Measurements from ENCODE around the gene FNBP1L. TPM values are rescaled to one million over a fixed set of nuclear protein-coding genes. Genes with fewer than 3 reads are reported as not detected.

The FNBP1L gene
- total and polyA plus RNA-seq, 2 experiments from 2014 or later: 56.3 to 132 TPM

DNA sequence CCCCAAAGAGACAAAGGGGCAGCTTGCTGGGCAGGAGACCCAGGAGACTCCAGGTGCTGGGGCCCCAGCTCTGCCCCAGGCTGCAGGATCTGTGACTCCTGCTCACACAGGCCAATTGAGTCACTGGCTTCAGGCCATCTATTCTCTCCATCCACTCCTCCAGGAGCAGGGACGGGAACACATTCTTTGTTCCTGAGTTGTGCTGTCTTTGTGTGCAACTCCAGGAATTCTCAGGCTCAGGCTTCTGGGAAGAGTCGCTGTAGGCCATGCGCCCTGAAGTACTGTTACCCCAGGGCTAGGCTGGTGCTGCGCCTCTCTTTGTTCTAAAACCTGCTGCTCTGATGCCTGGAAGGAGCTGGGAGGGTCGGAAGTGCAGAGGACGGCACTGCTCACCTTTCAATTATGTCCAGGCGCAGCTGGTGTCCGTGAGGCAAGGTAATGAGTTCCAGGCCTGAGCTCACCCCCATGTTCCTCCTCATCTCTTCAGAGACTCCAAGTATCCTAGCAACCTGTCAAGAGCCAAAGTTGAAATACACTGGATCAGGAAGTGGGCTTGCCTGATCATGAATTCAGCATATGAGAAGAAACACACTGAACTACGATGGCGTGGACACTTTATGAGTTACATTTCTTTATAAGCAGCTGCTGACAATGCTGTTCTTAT, 127.8 kb downstream of the FNBP1L start:
- H3K36me3 Mint-ChIP-seq (ENCODE audit: low read depth): peaks cover 3% of the 10 kb centered on the region
- DNase-seq (ENCODE audit: low spot score): no peak
- Histone ChIP-seq H3K9me2 (ENCODE audit: insufficient read depth) (no peaks in the 10 kb centered on the region), H3K4me2 (no peak overlapping the region), H4K20me1 (replicated peaks; ENCODE audit: insufficient read depth) (0 out of 2 replicates have a peak, but pooled peaks cover 5% of the 10 kb centered on the region), H3K79me2 (replicated peaks; ENCODE audit: insufficient read depth) (no peaks in the 10 kb centered on the region), H3K4me3 (no peak overlapping the region), H3K36me3 (ENCODE audit: insufficient read depth) (no peaks in the 10 kb centered on the region; the same call in 1 of the 2 replicates), H3K4me1 (ENCODE audit: insufficient read depth) (peaks cover 18% of the 10 kb centered on the region), H2AFZ (no peak overlapping the region), H3K27me3 (ENCODE audit: insufficient read depth) (no peaks in the 10 kb centered on the region), H3F3A (replicated peaks; ENCODE audit: low read depth) (no peaks in the 10 kb centered on the region), H3K27ac (ENCODE audit: low read depth) (no peak overlapping the region)
- H3K4me1 Mint-ChIP-seq: peaks cover 20% of the 10 kb centered on the region
- peak; percentile 10 for ATAC-seq
- H3K27me3 Mint-ChIP-seq (ENCODE audit: insufficient read depth, low read depth, poor library complexity): peaks cover 6% of the 10 kb centered on the region
- no peaks in the 10 kb centered on the region for H3K9me3 Mint-ChIP-seq
- no peak for TF ChIP-seq NANOG (IDR thresholded peaks at IDR 0.05; ENCODE audit: borderline replicate concordance)
- no peak overlapping the region for H3K4me3 Mint-ChIP-seq
- H3K27ac Mint-ChIP-seq: peak overlapping the region; percentile 16; the same call in 1 of the 2 replicates

DNA sequence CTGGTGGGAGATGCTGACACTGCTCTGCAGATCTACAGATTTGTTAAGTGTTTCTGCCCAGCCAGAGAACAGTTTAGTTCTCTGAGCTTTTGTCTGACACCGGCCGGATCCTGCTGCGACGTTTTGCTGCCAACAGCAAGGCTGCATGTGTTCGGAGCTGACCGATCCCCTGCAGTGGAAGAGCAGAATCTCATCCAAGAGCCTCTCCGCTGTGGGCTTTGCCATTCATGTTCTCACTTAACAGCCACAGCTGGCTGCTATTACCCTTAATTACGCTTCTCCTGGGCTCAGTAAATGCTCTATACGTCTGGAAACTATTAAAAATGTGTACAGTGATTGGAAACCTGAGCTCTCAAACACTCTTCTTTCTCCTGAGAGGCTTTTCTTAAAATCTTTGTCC, 128.4 kb downstream of the FNBP1L start:
- Mint-ChIP-seq H3K27ac (no peak overlapping the region), H3K36me3 (ENCODE audit: low read depth) (peaks cover 3% of the 10 kb centered on the region), H3K27me3 (ENCODE audit: insufficient read depth, low read depth, poor library complexity) (peaks cover 4% of the 10 kb centered on the region), H3K4me1 (peaks cover 20% of the 10 kb centered on the region), H3K4me3 (no peak overlapping the region), H3K9me3 (no peaks in the 10 kb centered on the region)
- H2AFZ ChIP-seq: no peak overlapping the region
- H3K4me1 ChIP-seq (ENCODE audit: insufficient read depth): peaks cover 18% of the 10 kb centered on the region
- H3K79me2 ChIP-seq (replicated peaks; ENCODE audit: insufficient read depth): no peaks in the 10 kb centered on the region
- no peak overlapping the region for H3K4me2 ChIP-seq
- no peak for DNase-seq (ENCODE audit: low spot score)
- H3K9me2 ChIP-seq (ENCODE audit: insufficient read depth): no peaks in the 10 kb centered on the region
- no peak overlapping the region for H3K27ac ChIP-seq (ENCODE audit: low read depth)
- no peaks in the 10 kb centered on the region for H3K27me3 ChIP-seq (ENCODE audit: insufficient read depth)
- no peaks in the 10 kb centered on the region for H3F3A ChIP-seq (replicated peaks; ENCODE audit: low read depth)
- H3K36me3 ChIP-seq (ENCODE audit: insufficient read depth): peaks cover 4% of the 10 kb centered on the region; the same call in 1 of the 2 replicates
- H4K20me1 ChIP-seq (replicated peaks; ENCODE audit: insufficient read depth): 0 out of 2 replicates have a peak, but pooled peaks cover 5% of the 10 kb centered on the region
- H3K4me3 ChIP-seq: no peak overlapping the region
- no peak for ATAC-seq
- no peak for TF ChIP-seq CREB1 (CRISPR knock-in tag; IDR thresholded peaks at IDR 0.05; ENCODE audit: low read depth)
- no peak for TF ChIP-seq NANOG (IDR thresholded peaks at IDR 0.05; ENCODE audit: borderline replicate concordance)
- TF ChIP-seq EZH2phosphoT487 (IDR thresholded peaks at IDR 0.05; ENCODE audit: unreplicated experiment): no peak
- TF ChIP-seq, protein P1, sequence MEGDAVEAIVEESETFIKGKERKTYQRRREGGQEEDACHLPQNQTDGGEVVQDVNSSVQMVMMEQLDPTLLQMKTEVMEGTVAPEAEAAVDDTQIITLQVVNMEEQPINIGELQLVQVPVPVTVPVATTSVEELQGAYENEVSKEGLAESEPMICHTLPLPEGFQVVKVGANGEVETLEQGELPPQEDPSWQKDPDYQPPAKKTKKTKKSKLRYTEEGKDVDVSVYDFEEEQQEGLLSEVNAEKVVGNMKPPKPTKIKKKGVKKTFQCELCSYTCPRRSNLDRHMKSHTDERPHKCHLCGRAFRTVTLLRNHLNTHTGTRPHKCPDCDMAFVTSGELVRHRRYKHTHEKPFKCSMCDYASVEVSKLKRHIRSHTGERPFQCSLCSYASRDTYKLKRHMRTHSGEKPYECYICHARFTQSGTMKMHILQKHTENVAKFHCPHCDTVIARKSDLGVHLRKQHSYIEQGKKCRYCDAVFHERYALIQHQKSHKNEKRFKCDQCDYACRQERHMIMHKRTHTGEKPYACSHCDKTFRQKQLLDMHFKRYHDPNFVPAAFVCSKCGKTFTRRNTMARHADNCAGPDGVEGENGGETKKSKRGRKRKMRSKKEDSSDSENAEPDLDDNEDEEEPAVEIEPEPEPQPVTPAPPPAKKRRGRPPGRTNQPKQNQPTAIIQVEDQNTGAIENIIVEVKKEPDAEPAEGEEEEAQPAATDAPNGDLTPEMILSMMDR (conservative IDR thresholded peaks at IDR 0.05; ENCODE audit: low read depth in 2 of 2): no peak
- TF ChIP-seq, protein P2, sequence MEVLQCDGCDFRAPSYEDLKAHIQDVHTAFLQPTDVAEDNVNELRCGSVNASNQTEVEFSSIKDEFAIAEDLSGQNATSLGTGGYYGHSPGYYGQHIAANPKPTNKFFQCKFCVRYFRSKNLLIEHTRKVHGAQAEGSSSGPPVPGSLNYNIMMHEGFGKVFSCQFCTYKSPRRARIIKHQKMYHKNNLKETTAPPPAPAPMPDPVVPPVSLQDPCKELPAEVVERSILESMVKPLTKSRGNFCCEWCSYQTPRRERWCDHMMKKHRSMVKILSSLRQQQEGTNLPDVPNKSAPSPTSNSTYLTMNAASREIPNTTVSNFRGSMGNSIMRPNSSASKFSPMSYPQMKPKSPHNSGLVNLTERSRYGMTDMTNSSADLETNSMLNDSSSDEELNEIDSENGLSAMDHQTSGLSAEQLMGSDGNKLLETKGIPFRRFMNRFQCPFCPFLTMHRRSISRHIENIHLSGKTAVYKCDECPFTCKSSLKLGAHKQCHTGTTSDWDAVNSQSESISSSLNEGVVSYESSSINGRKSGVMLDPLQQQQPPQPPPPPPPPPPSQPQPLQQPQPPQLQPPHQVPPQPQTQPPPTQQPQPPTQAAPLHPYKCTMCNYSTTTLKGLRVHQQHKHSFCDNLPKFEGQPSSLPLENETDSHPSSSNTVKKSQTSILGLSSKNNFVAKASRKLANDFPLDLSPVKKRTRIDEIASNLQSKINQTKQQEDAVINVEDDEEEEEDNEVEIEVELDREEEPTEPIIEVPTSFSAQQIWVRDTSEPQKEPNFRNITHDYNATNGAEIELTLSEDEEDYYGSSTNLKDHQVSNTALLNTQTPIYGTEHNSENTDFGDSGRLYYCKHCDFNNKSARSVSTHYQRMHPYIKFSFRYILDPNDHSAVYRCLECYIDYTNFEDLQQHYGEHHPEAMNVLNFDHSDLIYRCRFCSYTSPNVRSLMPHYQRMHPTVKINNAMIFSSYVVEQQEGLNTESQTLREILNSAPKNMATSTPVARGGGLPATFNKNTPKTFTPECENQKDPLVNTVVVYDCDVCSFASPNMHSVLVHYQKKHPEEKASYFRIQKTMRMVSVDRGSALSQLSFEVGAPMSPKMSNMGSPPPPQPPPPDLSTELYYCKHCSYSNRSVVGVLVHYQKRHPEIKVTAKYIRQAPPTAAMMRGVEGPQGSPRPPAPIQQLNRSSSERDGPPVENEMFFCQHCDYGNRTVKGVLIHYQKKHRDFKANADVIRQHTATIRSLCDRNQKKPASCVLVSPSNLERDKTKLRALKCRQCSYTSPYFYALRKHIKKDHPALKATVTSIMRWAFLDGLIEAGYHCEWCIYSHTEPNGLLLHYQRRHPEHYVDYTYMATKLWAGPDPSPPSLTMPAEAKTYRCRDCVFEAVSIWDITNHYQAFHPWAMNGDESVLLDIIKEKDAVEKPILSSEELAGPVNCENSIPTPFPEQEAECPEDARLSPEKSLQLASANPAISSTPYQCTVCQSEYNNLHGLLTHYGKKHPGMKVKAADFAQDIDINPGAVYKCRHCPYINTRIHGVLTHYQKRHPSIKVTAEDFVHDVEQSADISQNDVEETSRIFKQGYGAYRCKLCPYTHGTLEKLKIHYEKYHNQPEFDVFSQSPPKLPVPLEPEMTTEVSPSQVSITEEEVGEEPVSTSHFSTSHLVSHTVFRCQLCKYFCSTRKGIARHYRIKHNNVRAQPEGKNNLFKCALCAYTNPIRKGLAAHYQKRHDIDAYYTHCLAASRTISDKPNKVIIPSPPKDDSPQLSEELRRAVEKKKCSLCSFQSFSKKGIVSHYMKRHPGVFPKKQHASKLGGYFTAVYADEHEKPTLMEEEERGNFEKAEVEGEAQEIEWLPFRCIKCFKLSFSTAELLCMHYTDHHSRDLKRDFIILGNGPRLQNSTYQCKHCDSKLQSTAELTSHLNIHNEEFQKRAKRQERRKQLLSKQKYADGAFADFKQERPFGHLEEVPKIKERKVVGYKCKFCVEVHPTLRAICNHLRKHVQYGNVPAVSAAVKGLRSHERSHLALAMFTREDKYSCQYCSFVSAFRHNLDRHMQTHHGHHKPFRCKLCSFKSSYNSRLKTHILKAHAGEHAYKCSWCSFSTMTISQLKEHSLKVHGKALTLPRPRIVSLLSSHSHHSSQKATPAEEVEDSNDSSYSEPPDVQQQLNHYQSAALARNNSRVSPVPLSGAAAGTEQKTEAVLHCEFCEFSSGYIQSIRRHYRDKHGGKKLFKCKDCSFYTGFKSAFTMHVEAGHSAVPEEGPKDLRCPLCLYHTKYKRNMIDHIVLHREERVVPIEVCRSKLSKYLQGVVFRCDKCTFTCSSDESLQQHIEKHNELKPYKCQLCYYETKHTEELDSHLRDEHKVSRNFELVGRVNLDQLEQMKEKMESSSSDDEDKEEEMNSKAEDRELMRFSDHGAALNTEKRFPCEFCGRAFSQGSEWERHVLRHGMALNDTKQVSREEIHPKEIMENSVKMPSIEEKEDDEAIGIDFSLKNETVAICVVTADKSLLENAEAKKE (CRISPR knock-in tag; IDR thresholded peaks at IDR 0.05): no peak
- no peak for TF ChIP-seq STAT1 (IDR thresholded peaks at IDR 0.05; ENCODE audit: unreplicated experiment)
- no peak for TF ChIP-seq JUNB (IDR thresholded peaks at IDR 0.05; ENCODE audit: unreplicated experiment)
- TF ChIP-seq ZNF114 (CRISPR knock-in tag; IDR thresholded peaks at IDR 0.05): no peak
- TF ChIP-seq ZNF331 (CRISPR knock-in tag; IDR thresholded peaks at IDR 0.05; ENCODE audit: low read depth): no peak
- TF ChIP-seq, protein P3, sequence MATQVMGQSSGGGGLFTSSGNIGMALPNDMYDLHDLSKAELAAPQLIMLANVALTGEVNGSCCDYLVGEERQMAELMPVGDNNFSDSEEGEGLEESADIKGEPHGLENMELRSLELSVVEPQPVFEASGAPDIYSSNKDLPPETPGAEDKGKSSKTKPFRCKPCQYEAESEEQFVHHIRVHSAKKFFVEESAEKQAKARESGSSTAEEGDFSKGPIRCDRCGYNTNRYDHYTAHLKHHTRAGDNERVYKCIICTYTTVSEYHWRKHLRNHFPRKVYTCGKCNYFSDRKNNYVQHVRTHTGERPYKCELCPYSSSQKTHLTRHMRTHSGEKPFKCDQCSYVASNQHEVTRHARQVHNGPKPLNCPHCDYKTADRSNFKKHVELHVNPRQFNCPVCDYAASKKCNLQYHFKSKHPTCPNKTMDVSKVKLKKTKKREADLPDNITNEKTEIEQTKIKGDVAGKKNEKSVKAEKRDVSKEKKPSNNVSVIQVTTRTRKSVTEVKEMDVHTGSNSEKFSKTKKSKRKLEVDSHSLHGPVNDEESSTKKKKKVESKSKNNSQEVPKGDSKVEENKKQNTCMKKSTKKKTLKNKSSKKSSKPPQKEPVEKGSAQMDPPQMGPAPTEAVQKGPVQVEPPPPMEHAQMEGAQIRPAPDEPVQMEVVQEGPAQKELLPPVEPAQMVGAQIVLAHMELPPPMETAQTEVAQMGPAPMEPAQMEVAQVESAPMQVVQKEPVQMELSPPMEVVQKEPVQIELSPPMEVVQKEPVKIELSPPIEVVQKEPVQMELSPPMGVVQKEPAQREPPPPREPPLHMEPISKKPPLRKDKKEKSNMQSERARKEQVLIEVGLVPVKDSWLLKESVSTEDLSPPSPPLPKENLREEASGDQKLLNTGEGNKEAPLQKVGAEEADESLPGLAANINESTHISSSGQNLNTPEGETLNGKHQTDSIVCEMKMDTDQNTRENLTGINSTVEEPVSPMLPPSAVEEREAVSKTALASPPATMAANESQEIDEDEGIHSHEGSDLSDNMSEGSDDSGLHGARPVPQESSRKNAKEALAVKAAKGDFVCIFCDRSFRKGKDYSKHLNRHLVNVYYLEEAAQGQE (IDR thresholded peaks at IDR 0.05; ENCODE audit: unreplicated experiment): no peak
